ENCODE measurements around the gene MEGF8.
A peak's percentile ranks its signal among the peaks of the same experiment; 100 is the strongest.
"Not testable (repeated sequence)": the region's sequence is repeated elsewhere in the genome, so short reads cannot be mapped to it uniquely, and the experiment has no call there.

MEGF8 gene

DNA sequence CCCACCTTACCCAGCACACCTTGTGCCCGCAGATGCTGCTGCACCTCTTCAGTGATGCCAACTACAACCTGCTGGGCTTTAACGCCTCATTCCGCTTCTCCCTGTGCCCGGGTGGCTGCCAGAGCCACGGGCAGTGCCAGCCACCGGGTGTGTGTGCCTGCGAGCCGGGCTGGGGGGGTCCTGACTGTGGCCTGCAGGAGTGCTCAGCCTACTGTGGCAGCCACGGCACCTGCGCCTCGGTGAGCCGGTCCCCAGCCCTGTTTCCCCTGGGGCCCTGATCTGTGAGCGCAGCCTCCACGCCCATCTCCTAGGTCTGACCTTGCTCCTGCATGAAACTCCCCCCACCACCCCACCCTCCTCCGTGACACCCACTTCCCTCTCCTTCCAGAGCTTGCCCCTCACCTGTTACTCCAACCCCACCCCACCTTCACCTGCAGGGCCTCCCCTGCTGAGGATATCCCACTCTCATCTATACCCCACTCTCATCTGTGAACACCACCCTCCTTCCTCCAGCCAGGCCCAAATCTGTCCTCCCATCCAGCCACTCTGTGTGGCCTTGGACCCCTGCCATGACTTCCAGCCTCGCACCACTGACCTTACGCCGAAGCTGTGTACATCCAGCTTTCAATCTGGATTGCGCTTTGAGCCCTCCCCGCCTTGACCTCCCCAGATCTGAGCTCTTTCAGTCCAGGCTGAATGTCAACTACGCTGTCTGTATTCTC, 8.7 kb downstream of the MEGF8 start:
- H3K4me3 ChIP-seq (ENCODE audit: low read depth, low read length) = no peak overlapping the region
- TF ChIP-seq, protein P1, sequence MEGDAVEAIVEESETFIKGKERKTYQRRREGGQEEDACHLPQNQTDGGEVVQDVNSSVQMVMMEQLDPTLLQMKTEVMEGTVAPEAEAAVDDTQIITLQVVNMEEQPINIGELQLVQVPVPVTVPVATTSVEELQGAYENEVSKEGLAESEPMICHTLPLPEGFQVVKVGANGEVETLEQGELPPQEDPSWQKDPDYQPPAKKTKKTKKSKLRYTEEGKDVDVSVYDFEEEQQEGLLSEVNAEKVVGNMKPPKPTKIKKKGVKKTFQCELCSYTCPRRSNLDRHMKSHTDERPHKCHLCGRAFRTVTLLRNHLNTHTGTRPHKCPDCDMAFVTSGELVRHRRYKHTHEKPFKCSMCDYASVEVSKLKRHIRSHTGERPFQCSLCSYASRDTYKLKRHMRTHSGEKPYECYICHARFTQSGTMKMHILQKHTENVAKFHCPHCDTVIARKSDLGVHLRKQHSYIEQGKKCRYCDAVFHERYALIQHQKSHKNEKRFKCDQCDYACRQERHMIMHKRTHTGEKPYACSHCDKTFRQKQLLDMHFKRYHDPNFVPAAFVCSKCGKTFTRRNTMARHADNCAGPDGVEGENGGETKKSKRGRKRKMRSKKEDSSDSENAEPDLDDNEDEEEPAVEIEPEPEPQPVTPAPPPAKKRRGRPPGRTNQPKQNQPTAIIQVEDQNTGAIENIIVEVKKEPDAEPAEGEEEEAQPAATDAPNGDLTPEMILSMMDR (IDR thresholded peaks at IDR 0.05; ENCODE audit: low read depth, low read length) = no peak

DNA sequence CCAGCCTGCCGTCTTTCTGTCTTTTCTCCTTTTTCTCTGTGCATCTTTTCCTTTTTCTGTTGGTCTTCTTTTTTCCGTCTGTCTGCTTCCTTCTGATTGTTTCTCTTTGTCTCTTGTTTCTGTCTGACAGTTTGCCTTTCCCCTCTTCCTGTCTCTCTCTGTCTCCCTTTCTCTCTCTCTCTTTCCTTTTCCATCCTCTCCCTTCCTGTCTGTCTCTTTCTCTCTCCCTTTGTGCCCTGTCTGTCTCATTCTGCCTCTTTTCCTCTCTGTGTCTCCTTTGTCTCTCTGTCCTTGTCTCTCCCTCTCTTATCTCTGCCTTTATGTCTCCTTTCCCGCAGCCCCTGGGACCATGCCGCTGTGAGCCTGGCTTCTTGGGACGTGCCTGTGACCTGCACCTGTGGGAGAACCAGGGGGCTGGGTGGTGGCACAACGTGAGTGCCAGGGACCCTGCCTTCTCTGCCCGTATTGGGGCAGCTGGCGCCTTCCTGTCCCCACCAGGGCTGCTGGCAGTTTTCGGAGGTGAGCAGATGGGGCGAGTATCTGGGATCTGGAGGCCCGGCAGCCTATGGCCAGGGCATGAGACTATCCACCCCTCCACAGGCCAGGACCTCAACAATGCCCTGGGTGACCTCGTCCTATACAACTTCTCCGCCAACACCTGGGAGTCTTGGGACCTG, 9.4 kb downstream of the MEGF8 start:
- TF ChIP-seq, protein P1 (IDR thresholded peaks at IDR 0.05; ENCODE audit: low read depth, low read length) = no peak
- H3K4me3 ChIP-seq (ENCODE audit: low read depth, low read length) = no peak overlapping the region

DNA sequence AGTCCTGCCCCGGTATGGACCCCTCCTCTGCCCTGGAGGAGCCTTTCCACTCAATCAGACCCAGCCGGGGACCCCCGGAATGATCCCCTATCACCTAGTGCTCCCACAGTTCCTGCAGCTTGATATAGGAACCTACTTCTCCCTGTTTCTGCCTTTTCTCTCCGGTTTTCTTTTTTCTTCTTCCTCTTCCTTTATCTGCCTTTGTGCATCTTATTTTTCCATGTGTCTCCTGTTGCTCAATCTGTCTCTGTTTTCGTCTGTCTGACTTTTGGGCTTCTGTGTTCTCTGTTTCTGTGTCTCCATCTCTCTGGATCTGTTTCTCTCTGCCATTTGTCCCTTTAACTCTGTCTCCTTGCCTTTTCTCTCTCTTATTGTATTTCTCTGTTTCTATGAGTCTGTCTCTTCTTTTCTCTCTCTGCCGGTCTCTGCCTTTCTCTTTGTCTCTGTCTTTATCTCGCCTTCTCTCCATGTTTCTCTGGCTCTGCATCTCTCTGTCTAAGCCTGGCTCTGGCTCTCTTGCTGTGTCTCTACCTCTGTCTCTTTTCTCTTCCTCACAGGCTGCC, 10.0 kb downstream of the MEGF8 start:
- TF ChIP-seq, protein P1 (IDR thresholded peaks at IDR 0.05; ENCODE audit: low read depth, low read length) = no peak
- H3K4me3 ChIP-seq (ENCODE audit: low read depth, low read length) = no peak overlapping the region

GRCh38 chr19:42335971-42336370, 10.5 kb downstream of the MEGF8 start:
- TF ChIP-seq, protein P1 (IDR thresholded peaks at IDR 0.05; ENCODE audit: low read depth, low read length) = no peak
- H3K4me3 ChIP-seq (ENCODE audit: low read depth, low read length) = no peak overlapping the region

DNA sequence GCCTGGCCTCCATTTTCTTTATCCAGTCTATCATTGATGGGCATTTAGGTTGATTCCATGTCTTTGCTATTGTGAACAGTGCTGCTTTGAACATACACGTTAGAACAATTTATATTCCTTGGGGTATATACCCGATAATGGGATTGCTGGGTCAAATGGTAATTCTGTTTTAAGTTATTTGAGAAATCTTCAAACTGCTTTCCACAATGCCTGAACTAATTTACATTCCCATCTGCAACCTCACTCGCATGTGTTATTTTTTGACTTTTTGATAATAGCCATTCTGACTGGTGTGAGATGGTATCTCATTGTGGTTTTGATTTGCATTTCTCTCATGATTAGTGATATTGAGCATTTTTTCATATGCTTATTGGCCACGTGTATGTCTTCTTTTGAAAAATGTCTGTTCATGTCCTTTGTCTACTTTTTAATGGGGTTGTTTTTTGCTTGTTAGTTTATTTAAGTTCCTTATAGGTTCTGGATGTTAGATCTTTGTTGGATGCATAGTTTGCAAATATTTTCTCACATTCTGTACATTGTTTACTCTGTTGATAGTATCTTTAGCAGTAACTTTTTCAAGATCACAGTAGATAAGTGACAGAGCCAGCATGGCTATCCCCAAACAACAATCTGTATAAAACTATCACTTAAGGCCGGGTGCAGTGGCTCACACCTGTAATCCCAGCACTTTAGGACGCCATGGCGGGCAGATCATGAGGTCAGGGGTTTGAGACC, 13.9 kb downstream of the MEGF8 start:
- not testable (repeated sequence) for H3K4me3 ChIP-seq (ENCODE audit: low read depth, low read length)

- not testable (repeated sequence) for H3K4me3 ChIP-seq (ENCODE audit: low read depth, low read length)
Observed at GRCh38 chr19:42339922-42340321, 14.5 kb downstream of the MEGF8 start.

- H3K4me3 ChIP-seq (ENCODE audit: low read depth, low read length) = no peak overlapping the region
- TF ChIP-seq, protein P1 (IDR thresholded peaks at IDR 0.05; ENCODE audit: low read depth, low read length) = 0 out of 2 replicates have a peak, but pooled peaks have one; percentile 10
Observed at GRCh38 chr19:42343344-42344110, 18.1 kb downstream of the MEGF8 start.
